A204.1 (cell line): ENCODE results near the gene RTL1.

ENCODE experiments used
- FAIRE-seq: peaks from 2 replicates; lab custom pipeline; 2012; peaks lifted over from hg19 to GRCh38; lab: Jason Lieb, UNC

The RTL1 gene

GRCh38 chr14:100834082-100834793, 69.3 kb downstream of the RTL1 start:
- FAIRE-seq = no peak

- FAIRE-seq = no peak
These were observed 71.1 kb downstream of the RTL1 start for GRCh38 chr14:100832311-100832960.

- no peak for FAIRE-seq
These were observed 72.8 kb downstream of the RTL1 start for GRCh38 chr14:100830681-100831080.
